Activated naive CD8-positive, alpha-beta T cell treated with anti-CD3 and anti-CD28 coated beads, Interleukin-2, amount 10 ng/mL, durations not matched to agents 7 days and 5 days (primary cell): Measurements from ENCODE around the gene CDK11B. TPM values are rescaled to one million over a fixed set of nuclear protein-coding genes. Genes with fewer than 3 reads are reported as not detected.

Source experiments
- ATAC-seq: fragments of 150-1000 bp; cut with Tn5 transposase; one replicate; pipeline ENCODE4 v1.10.0; 2021; ENCODE audit warnings: low read depth, moderate library complexity
- POLR2A ChIA-PET: fragments of 350-600 bp; sonication (Branson Sonifier 250); formaldehyde crosslinking; loops from one replicate; lab custom pipeline; 2021; ENCODE audit warnings: antibody characterized with exemption; lab: Charles Lee
- DNase-seq: peaks from one replicate; pipeline ENCODE4 v3.0.0; 2021
- H3K27ac Mint-ChIP-seq: one replicate; pipeline ENCODE4 v1.8.0; 2022; ENCODE audit warnings: mild to moderate bottlenecking, mixed read lengths
- H3K27me3 Mint-ChIP-seq: one replicate; pipeline ENCODE4 v1.8.0; 2022; ENCODE audit warnings: mild to moderate bottlenecking, moderate library complexity, mixed read lengths
- H3K36me3 Mint-ChIP-seq: one replicate; pipeline ENCODE4 v1.8.0; 2021; ENCODE audit warnings: mild to moderate bottlenecking, mixed read lengths
- H3K4me1 Mint-ChIP-seq: one replicate; pipeline ENCODE4 v1.8.0; 2021; ENCODE audit warnings: mixed read lengths
- H3K4me3 Mint-ChIP-seq: one replicate; pipeline ENCODE4 v1.8.0; 2022; ENCODE audit warnings: mild to moderate bottlenecking, moderate library complexity, mixed read lengths
- H3K9me3 Mint-ChIP-seq: one replicate; pipeline ENCODE4 v1.8.0; 2021; ENCODE audit warnings: mixed read lengths
- total RNA-seq, 2 experiments: library from RNA; stranded (reverse); gene quantifications; one replicate each; pipeline ENCODE4 v1.2.3, GENCODE V29; 2021

The CDK11B gene
- total RNA-seq, 2 experiments from 2014 or later, result 40.8 to 42.3 TPM

DNA sequence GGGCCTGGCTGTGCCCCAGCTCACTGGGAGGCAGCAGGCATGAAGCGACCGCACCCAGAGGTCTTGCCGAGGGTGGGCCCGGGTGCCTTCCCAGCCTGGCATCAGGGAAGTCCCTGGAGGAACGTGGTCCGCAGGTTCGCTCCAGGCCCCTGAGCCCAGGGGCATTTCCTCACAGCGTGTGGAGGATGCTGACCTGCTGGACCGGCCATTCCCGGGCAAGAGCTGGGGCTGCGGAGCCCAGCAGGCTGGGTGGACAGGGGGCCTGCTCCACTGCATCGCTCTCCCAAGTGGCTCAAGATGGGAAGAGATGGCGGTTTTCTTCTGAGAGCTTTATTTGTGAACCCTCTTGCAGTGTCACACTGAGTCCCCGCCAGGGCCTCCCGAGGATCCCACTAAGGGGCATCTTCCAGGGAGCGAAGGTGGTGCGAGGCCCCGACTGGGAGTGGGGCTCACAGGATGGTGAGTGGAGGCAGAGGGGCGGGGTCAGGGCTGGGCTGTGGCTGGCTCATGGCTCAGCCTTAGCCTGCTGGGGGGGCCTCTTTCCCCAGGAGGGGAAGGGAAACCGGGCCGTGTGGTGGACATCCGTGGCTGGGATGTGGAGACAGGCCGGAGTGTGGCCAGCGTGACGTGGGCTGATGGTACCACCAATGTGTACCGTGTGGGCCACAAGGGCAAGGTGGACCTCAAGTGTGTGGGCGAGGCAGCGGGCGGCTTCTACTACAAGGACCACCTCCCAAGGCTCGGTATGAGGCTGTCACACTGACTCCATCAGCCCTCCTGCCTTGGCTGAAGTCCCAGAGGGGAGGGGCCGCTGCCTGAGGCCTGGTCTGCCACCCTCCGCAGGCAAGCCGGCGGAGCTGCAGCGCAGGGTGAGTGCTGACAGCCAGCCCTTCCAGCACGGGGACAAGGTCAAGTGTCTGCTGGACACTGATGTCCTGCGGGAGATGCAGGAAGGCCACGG, 34.1 kb downstream of the CDK11B start:
- Mint-ChIP-seq H3K9me3 (no peaks in the 10 kb centered on the region), H3K36me3 (no peaks in the 10 kb centered on the region), H3K4me3 (no peak overlapping the region), H3K4me1 (no peaks in the 10 kb centered on the region), H3K27me3 (no peaks in the 10 kb centered on the region), H3K27ac (no peak overlapping the region)
- POLR2A ChIA-PET, result interaction anchor here (0.9 to 2.3 kb wide), 3 partner anchors 9 to 11 kb away, joined by 3 to 11 read pairs (median 3); partner anchors contain the start of gene MIB2
- ATAC-seq (no peak), DNase-seq (no peak)

DNA sequence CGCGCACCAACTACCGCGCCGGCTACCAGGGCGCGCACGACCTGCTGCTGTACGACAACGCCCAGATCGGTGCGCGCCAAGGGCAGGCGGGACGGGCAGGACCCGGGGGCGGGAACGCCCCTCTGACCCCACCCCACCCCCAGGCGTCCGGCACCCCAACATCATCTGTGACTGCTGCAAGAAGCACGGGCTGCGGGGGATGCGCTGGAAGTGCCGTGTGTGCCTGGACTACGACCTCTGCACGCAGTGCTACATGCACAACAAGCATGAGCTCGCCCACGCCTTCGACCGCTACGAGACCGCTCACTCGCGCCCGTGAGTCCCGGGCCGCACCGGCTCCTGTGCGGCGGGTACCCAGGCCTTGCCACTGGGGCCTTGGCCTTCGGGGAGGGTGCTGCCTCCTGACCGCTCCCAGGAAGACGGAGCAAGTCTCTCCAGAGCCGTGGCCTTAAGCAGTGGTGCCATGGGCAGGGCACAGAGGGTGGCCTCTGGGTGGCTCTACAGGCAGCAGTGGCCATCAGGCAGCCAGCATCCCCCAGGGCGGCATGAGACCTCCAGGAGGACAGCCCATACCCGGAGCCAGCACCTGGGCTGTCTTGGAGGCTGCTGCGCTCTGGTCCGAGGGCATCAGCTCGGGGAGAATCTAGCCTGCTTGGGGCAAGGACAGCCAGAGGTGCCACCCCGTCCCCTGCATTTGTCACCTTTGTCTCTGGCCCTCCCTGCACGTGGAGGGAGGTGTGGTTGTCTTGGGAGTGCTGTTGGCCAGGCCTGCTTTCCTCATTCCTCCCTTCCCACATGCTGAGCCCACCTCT, 35.0 kb downstream of the CDK11B start:
- H3K4me3 Mint-ChIP-seq, result no peak overlapping the region

DNA sequence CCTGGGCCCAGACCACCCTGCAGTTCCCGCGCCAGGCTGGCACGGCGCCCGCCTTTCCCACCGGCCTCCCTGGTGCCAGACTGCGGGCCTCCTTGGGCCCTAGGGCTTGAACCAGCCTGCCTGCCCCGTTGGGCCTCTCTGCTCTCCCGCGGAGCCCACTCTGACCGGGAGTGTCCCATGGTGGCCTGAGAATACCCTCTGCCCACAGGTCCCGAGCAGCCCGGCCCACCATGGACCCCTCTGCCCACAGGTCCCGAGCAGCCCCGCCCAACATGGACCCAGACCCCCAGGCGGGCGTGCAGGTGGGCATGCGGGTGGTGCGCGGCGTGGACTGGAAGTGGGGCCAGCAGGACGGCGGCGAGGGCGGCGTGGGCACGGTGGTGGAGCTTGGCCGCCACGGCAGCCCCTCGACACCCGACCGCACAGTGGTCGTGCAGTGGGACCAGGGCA, 35.6 kb downstream of the CDK11B start:
- POLR2A ChIA-PET, result no interaction called here
- no peak for ATAC-seq
- H3K9me3 Mint-ChIP-seq, result no peaks in the 10 kb centered on the region
- no peak for DNase-seq
- no peaks in the 10 kb centered on the region for H3K4me1 Mint-ChIP-seq
- H3K36me3 Mint-ChIP-seq, result no peaks in the 10 kb centered on the region
- no peak overlapping the region for H3K27ac Mint-ChIP-seq
- H3K27me3 Mint-ChIP-seq, result no peaks in the 10 kb centered on the region
- no peak overlapping the region for H3K4me3 Mint-ChIP-seq

More for the DNA sequence above, 35.0 kb downstream of the CDK11B start:
- Mint-ChIP-seq H3K27me3 (no peaks in the 10 kb centered on the region), H3K9me3 (no peaks in the 10 kb centered on the region), H3K36me3 (no peaks in the 10 kb centered on the region), H3K27ac (no peak overlapping the region), H3K4me1 (no peaks in the 10 kb centered on the region)
- POLR2A ChIA-PET, result interaction anchor here (0.9 to 1.0 kb wide), 2 partner anchors 8 to 10 kb away, joined by 3 read pairs; partner anchors contain the start of gene MIB2
- ATAC-seq, result no peak
- no peak for DNase-seq

- H3K27me3 Mint-ChIP-seq, result no peaks in the 10 kb centered on the region
- no peaks in the 10 kb centered on the region for H3K9me3 Mint-ChIP-seq
- H3K4me3 Mint-ChIP-seq, result no peak overlapping the region
- H3K36me3 Mint-ChIP-seq, result no peaks in the 10 kb centered on the region
- POLR2A ChIA-PET, result no interaction called here
- H3K27ac Mint-ChIP-seq, result no peak overlapping the region
- DNase-seq (no peak), ATAC-seq (no peak)
- no peaks in the 10 kb centered on the region for H3K4me1 Mint-ChIP-seq
Measured at GRCh38 chr1:1622788-1623094, 36.1 kb downstream of the CDK11B start.

DNA sequence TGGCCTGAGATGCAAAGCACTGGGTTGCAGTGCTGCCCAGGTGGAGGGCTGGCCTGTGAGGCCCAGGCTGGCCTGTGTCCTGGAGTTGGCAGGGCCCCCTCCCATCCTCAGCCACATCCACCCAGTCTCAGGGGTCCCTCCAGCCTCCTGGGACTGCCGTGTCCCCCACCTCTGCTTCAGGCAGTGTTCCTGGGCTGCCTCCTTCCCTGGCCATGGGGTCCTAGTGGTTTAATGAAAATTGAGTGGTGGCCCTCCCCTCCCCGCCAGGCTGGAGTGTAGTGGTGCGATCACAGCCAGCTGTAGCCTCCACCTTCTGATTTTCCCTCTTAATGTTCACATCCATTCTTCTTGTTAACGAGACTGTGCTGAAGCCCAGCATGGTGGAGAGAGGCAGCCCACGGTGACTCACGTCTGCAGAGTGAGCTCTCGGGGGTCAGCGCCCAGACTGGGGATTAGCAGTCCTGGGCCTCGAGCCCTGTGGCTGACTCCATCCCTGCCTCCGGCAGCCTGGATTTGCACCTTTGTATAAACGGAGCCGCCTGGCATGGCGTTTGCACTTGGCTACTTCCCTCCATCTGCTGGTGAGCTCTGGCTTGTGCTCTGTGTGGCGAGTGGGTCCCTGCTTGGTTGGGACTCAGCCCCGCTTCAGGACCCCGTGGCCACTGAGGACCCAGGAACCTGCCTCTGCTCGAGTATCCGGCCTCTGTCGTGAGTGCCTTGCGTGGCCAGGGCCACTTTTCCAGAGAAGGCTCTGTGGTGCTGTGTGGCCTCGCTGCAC, 36.6 kb downstream of the CDK11B start:
- POLR2A ChIA-PET, result interaction anchor here (1.1 kb wide), 1 partner anchor 8 kb away, joined by 3 read pairs; no protein-coding TSS in a partner anchor
- no peaks in the 10 kb centered on the region for H3K9me3 Mint-ChIP-seq
- no peaks in the 10 kb centered on the region for H3K27me3 Mint-ChIP-seq
- DNase-seq (no peak), ATAC-seq (no peak)
- no peaks in the 10 kb centered on the region for H3K36me3 Mint-ChIP-seq
- peak overlapping the region; percentile 25 for H3K27ac Mint-ChIP-seq
- H3K4me3 Mint-ChIP-seq, result no peak overlapping the region
- peaks cover 4% of the 10 kb centered on the region for H3K4me1 Mint-ChIP-seq

DNA sequence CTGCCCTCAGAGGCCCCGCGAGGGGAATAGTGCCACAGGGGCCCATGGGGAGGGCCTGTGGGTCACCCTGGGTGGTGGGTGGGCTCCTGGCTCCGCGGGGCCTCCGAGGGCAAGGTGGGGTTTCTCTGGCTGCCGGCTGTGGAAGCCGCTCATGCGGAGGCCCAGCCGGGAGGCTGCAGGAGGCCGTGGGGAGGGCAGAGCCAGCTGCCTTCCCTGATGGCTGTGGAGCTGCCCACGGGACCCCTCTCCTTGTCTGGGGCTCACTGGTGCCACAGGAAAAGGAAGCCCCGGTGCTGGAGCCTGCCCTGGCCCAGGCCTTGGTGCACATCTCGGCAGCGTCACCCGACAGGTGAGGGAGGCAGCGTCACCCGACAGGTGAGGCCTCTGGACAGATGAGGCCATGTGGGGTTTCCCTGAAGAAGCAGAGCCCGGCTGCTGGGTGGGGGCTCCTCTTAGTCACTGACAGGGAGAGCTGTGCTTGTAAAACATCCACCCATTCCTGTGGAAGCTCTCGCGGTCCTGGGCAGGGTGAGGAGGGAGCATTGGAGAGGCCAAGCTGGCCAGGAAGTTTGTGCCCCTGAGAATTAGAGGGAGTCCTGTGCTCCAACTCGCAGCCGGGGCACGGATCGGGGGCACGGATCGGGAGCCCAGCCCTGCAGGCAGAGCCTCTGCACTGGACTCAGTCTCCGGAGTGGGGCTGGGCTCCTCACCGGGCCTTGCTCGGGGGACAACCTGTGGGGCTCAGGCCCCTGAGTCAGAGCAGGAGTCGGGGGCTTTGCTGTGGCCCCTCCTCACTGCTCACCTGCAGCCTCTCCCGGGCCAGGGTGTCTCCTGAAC, 37.4 kb downstream of the CDK11B start:
- Mint-ChIP-seq H3K4me3 (no peak overlapping the region), H3K4me1 (peaks cover 6% of the 10 kb centered on the region), H3K9me3 (no peaks in the 10 kb centered on the region), H3K36me3 (no peaks in the 10 kb centered on the region), H3K27me3 (no peaks in the 10 kb centered on the region), H3K27ac (no peak overlapping the region)
- DNase-seq (no peak), ATAC-seq (no peak)
- POLR2A ChIA-PET, result interaction anchor here (1.1 kb wide), 2 partner anchors 9 to 669 kb away, joined by 3 to 4 read pairs; no protein-coding TSS in a partner anchor

- POLR2A ChIA-PET, result interaction anchor here (1.1 kb wide), 1 partner anchor 670 kb away, joined by 4 read pairs; no protein-coding TSS in a partner anchor
- no peaks in the 10 kb centered on the region for H3K27me3 Mint-ChIP-seq
- ATAC-seq (no peak), DNase-seq (no peak)
- no peaks in the 10 kb centered on the region for H3K36me3 Mint-ChIP-seq
- H3K27ac Mint-ChIP-seq, result no peak overlapping the region
- H3K4me1 Mint-ChIP-seq, result peaks cover 6% of the 10 kb centered on the region
- H3K4me3 Mint-ChIP-seq, result no peak overlapping the region
- no peaks in the 10 kb centered on the region for H3K9me3 Mint-ChIP-seq
Measured at GRCh38 chr1:1620433-1621139, 38.2 kb downstream of the CDK11B start.

GRCh38 chr1:1619917-1620361, 38.9 kb downstream of the CDK11B start:
- H3K4me1 Mint-ChIP-seq, result peaks cover 8% of the 10 kb centered on the region
- H3K27ac Mint-ChIP-seq, result no peak overlapping the region
- no peaks in the 10 kb centered on the region for H3K27me3 Mint-ChIP-seq
- no peaks in the 10 kb centered on the region for H3K36me3 Mint-ChIP-seq
- ATAC-seq (no peak), DNase-seq (peak; percentile 36)
- no peak overlapping the region for H3K4me3 Mint-ChIP-seq
- H3K9me3 Mint-ChIP-seq, result no peaks in the 10 kb centered on the region
- POLR2A ChIA-PET, result interaction anchor here (1.0 to 1.8 kb wide), 3 partner anchors 10 to 671 kb away, joined by 3 to 5 read pairs (median 4); no protein-coding TSS in a partner anchor

- no peak for ATAC-seq
- peaks cover 4% of the 10 kb centered on the region for H3K36me3 Mint-ChIP-seq
- no peak overlapping the region for H3K27ac Mint-ChIP-seq
- no peaks in the 10 kb centered on the region for H3K9me3 Mint-ChIP-seq
- no peak overlapping the region for H3K4me3 Mint-ChIP-seq
- POLR2A ChIA-PET, result interaction anchor here (1.0 to 1.8 kb wide), 3 partner anchors 11 to 43 kb away, joined by 3 to 5 read pairs (median 3); no protein-coding TSS in a partner anchor
- peaks cover 16% of the 10 kb centered on the region for H3K4me1 Mint-ChIP-seq
- DNase-seq, result no peak
- no peaks in the 10 kb centered on the region for H3K27me3 Mint-ChIP-seq
Measured at GRCh38 chr1:1618396-1619068, 40.3 kb downstream of the CDK11B start.

- Mint-ChIP-seq H3K9me3 (no peaks in the 10 kb centered on the region), H3K27me3 (no peaks in the 10 kb centered on the region), H3K4me3 (no peak overlapping the region), H3K4me1 (peaks cover 17% of the 10 kb centered on the region), H3K27ac (no peak overlapping the region), H3K36me3 (peaks cover 5% of the 10 kb centered on the region)
- ATAC-seq, result no peak
- no peak for DNase-seq
- POLR2A ChIA-PET, result interaction anchor here (5.0 kb wide), 1 partner anchor 12 kb away, joined by 76 read pairs; the partner anchor contains the start of gene MMP23B
Measured at GRCh38 chr1:1617925-1618324, 40.9 kb downstream of the CDK11B start.

- Mint-ChIP-seq H3K36me3 (peaks cover 5% of the 10 kb centered on the region), H3K27me3 (no peaks in the 10 kb centered on the region), H3K4me1 (peaks cover 17% of the 10 kb centered on the region), H3K9me3 (no peaks in the 10 kb centered on the region), H3K4me3 (peak overlapping the region; percentile 84), H3K27ac (no peak overlapping the region)
- POLR2A ChIA-PET, result interaction anchor here (5.0 kb wide), 1 partner anchor 12 kb away, joined by 76 read pairs; the partner anchor contains the start of gene MMP23B
- DNase-seq, result no peak
- ATAC-seq, result no peak
Measured at GRCh38 chr1:1617516-1617915, 41.3 kb downstream of the CDK11B start.
